Cerebellar cortex (tissue), 1 donor: Measurements from ENCODE around the gene VPS26B.
"Not testable (repeated sequence)": the region's sequence is repeated elsewhere in the genome, so short reads cannot be mapped to it uniquely, and the experiment has no call there.

ENCODE experiments used
- DNase-seq: peaks from one replicate; pipeline ENCODE4 v3.0.0-alpha.2; 2015; ENCODE audit warnings: low spot score

The VPS26B gene

DNA sequence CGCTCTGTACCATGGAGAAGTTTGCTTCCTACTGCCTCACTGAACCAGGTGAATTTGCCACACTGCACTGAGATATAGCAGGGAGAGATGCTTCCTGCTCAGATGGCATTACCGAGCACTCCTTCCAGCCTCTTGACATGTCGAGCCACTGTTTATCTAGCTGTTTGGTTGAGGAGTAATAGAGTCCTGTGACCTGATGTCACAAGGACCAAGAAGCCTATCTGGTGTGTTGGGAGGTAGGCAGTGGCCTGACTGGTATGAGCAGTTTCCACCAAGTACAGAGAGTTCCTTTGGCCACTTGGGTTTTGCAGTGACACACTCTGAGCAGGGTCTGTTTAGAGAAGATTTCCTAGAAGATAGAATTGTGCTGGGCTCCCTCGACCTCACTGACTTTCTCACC is 34.1 kb downstream of the VPS26B start:
- DNase-seq, result no peak

DNA sequence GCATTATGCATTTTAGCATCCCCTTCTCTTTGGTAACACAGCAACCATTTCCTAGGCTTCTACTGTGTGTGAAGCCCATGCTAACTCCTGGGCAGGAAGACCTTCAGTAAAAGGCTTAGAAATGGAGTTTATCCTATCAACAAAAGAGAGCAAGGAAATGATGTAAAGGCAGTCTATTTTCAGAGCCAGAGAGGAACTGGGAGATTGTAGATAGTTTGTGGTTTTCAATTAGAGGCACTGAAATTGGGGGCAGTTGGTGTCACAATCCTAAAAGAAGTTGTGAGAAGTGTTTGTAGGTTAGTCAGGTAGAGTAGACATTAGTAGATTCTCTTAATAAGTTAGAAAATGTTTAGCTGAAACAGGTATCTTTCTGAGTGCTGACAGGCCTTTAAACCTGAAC is 36.0 kb downstream of the VPS26B start:
- no peak for DNase-seq

DNA sequence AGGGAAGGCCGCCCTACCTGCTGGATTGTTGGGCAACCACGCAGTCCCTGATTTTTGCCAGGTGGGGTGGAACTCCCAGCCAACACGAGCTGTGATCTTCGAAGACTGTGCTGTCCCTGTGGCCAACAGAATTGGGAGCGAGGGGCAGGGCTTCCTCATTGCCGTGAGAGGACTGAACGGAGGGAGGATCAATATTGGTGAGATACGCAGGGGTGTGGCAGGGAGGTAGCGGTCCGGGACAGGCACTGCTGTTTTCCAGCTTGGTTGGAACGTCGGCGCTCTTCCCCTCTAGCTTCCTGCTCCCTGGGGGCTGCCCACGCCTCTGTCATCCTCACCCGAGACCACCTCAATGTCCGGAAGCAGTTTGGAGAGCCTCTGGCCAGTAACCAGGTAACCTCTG is 36.5 kb downstream of the VPS26B start:
- DNase-seq, result no peak

DNA sequence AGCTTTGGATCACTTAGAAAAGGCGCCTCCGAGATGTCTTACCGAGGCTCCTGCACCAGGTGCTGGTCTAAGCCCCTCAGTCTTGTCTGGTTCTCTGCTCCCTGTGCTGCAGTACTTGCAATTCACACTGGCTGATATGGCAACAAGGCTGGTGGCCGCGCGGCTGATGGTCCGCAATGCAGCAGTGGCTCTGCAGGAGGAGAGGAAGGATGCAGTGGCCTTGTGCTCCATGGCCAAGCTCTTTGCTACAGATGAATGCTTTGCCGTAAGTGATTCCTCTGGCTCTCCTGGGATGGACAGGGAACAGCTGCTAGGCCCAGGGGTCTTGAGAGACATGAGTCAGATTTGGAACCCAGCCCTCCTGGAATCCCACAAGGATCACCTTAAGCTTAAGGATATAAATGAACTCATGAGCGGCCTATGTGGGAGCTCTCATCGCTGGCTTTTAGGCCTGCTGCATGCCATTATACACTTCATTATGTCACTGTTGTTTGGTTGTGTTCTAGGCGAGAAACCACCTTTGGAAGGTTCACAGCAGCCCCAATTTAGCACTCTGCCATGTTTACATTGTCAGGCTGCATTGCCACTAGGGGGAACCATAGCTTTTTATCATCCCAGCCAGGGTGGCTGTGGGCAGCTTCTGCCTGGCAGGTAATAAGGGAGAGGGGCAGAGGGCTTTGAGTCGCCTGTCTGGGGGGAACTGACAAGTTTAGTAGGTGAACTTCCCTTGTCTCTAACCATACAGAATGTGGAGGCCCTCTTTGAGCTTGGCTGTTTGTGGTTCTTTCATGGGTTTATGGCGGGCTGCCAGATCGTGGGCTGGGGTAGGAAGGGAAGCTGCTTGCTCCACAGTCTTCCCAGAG is 37.4 kb downstream of the VPS26B start:
- no peak for DNase-seq

DNA sequence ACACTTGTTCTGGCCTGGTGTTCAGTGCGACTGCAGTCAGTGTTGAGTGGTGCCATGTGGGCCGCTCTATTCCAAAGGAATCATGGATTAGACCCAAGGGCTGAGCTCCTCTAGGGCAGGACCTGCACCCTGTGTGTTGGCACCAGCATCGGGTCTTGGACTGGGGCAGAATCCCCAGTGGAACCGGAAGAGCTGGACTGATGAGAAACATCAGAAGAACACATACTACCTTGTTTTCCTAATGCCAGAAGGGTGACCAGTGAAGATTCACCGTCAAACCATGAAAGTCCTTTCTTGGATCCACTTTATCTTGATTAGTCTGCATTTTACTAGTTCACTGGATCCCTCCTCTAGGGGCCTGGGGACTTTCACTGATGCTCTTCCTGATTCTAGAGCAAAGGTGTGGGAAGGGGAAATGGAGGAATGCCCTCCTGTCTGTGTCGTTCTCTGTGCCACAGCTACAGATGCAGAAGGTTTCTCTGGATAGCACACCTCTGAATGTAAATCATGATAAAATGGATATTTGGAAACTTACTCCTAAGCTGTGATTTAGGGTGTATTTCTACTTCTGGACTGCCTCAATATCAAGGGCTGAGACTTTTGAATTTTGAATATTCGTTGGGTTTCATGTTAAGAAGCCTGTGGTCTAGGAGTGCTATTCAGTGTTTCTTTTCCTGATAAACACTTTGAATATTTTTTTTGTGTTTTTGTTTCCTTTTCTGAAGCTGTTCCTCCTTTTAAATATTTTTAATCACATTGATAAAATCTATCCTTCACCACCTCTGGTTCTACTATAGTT is 40.7 kb downstream of the VPS26B start:
- DNase-seq, result no peak

DNA sequence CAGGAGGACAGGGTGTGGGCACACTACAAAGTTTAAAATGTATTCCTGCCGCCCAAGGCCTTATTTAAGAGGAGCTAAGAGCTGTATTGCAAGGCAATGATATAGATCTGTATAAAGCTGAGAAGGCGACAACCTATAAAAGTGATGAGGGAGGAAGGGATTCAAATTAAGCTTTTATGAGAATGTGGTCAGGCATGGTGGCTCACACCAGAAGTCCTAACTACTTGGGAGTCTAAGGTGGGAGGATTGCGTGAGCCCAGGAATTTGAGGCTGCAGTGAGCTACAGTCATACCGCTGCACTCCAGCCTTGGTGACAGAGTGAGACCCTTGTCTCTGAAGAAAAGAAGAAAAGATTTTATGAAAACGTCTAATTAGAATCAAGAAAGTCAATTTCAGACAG is 42.0 kb downstream of the VPS26B start:
- no peak for DNase-seq

DNA sequence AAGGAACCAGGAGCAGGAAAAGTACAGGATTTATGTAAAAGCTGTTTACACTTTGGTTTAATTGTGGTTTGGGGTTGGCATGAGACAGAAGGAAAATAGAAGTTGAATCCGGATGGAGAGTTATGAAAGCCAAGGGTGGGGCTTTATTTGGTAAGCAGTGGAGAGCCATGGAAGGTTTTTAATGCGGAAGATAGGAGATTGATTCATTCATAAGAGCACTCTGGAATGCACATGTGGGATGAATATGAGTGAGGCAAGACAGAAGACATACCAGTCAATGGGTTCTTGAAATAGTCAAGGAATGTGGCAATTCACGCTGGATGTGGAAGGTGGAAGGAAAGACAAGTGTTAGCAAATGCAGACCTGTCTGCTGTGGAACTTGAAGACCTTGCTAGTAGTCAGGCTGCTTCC is 42.4 kb downstream of the VPS26B start:
- no peak for DNase-seq

DNA sequence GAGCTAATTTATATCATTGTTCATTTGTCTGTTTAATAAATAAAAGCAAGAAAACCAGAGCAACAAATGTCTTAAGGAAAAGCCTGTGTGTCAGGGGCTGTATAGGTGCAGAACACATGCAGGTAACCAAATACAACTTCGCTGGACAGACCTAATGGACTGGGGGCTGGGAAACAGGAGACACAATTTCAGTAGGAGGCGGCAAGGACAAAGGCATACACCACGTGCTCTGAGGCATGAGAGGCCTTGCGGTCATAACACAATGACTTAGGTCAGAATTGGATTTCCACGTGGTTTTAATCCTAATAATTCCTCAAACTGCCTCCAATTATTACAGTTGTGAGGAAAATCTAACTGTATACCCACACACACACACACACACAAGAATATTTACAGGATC is 43.0 kb downstream of the VPS26B start:
- DNase-seq, result no peak

DNA sequence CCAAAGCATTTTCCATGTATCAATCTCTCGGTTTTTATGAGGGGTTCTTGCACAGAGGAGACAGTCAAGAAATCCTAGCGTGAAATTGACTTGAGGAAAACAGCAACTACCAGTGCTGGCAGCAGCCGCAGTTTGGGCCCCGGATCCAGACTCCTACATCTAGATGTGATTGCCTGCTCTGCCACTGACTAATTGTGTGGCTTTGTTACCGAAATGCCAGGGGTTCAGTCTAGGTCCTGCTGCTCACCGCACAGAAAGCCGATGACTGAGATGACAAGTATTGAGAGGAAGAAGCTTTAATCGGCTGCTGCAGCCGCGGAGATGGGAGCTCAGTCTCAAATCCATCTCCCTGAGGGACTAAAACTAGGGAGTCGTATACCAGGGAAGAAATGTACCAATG is 43.5 kb downstream of the VPS26B start:
- DNase-seq, result no peak

DNA sequence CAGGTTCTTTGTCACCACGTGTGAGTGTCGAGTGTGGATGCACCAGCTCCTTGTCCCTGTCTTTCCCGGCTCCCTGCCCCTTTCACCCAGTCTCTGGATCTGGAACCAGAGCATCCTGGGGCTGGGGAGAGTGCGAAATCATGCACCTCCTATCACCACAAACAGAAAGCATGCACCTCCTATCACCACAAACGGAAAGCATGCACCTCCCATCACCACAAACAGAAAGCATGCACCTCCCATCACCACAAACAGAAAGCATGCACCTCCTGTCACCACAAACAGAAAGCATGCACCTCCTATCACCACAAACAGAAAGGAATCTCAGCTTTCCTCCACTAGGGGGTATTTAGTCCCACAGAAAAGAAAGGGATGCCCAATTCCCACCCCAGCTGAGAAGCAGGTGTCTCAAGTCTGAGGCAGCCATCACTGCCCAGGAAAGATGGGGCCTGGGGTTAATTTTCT is 45.8 kb downstream of the VPS26B start:
- DNase-seq, result peak; percentile 29

DNA sequence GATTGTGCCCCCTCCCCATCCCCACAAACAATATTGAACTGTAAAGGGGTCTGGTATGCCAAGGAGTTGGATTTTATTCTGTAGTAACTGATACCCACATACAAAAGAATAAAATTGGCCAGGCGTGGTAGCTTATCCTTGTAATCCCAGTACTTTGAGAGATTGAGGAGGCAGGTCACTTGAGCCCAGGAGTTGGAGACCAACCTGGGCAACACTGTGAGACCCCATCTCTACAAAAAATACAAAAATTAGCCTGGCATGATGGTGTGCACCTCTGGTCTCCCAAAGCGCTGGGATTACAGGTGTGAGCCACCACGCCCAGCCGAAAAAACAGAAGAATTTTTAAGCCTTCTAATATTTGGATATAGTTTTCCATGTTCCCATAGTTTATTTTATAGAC is 47.5 kb downstream of the VPS26B start:
- DNase-seq, result no peak

DNA sequence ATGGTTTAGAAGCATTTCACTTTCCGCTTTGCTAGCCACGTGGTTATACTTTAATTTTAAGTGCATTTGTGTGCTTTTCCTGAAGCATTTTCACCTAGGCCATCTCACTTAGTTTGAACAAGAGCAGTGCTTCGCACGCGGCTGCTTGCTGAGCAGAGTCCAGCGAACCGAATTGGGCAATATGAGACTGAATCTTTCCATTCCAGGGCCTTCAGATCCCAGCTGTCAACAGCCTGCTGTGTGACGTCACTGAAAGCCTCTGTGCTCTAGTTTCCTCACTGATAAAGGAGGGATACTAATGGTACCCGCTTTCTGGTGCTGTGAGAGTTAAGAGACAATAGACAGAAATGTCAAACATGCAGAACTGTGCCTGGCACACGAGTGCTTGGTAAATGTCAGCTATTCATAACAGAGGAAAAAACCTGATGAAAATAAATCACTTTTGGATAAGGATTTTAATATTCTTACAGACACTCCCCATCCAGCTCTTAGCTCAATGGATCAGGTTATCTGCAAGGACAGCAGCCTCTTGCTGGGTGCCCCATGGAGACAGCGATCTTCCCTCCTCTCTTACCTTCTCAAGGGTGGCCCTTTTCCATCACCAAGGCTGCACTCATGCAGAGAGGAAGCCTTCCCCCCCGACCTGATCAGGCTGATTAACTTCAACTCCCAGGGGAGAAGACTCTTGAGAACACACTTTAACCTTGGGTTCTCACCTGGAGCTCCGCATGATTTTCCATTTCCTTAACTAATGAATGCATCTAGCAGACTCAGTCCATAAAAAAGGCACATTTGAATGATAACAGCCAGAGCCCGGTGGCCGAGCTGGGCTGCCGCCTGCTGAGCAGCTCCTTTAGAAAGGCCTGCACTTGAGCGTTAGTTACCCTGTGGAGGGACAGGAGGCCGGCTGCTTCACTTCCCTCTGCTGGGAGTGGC is 48.2 kb downstream of the VPS26B start:
- DNase-seq, result no peak

DNA sequence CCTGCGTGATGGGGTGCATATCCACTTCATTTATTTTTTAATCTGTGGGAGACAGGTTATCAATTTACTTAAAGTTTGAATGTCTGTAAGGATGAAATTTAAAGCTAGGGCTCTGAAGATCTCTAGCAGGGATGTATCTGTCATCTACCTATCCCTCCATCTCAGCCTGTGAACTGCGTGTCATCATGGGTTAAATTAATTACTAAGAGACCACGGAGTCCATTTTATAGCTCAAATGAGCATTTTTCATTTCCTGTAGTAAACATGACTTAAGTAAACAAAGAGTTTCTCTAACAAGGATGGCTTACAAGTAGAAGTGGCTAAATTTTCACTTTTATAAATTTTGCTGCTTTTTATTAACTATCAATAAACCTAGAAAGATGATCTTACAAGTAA is 48.8 kb downstream of the VPS26B start:
- DNase-seq, result no peak

DNA sequence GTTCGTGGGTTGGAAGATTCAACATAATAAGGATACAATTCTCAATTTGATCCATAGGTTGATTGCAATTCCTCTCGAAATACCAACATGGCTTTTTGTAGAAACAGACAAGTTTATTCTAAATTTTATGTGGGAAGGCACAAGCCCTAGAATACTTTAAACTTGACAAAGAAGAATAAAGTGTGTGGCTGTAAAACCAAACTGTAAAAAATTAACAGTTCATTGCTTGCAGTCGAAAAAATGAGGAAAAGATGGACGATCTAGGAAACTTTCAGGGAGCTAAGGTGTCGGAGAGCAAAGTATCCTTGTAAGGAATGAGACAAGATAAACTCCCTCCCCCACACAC is 50.7 kb downstream of the VPS26B start:
- DNase-seq, result no peak

DNA sequence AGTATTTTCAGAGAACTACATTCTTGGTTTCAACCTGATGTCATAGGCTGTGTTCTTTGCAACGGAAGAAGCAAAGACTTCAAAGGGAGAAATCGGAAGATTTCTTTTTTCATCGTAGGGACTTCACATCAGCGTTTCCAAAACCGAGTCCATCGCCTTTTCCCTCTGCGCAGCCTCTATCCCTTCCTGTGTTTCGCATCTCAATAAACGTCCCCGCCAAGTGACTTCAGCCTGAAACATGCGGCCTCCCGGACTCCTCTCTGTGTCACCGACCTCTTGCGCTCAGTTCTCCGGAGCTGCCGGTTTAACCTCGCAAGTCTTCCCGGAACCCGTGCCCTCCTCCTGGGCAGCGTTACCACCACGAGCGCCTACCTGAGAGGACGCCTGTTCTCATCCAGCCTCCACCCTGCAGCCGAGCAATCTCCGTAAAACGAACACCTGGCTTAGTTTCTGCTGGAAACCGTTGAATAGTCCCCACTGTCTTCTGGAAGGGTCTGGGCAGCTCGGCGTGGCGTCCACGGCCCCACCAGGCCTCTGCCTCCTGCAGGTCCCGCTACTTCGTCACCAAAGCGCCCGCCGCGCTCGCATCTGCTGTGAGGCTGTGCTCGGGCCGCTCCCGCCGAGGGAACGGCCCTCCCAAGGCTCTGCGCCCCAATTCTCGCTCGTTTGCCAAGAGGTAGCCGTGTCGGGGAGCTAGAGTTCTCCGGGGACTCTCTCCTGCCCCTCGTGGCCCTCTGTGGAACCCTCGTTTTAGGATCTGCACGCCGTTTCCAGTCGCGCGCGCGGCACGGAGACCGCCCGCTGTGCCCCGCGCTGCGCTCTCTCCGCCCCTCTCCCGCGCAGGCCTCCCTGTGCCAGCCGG is 51.3 kb downstream of the VPS26B start, which contains the start of gene GLB1L3:
Gene GLB1L3 (plus strand): TSS at position 846 of the 862 bp plus-strand sequence. CDS start 362 bp downstream, outside the sequence.
- peak; percentile 74 for DNase-seq

DNA sequence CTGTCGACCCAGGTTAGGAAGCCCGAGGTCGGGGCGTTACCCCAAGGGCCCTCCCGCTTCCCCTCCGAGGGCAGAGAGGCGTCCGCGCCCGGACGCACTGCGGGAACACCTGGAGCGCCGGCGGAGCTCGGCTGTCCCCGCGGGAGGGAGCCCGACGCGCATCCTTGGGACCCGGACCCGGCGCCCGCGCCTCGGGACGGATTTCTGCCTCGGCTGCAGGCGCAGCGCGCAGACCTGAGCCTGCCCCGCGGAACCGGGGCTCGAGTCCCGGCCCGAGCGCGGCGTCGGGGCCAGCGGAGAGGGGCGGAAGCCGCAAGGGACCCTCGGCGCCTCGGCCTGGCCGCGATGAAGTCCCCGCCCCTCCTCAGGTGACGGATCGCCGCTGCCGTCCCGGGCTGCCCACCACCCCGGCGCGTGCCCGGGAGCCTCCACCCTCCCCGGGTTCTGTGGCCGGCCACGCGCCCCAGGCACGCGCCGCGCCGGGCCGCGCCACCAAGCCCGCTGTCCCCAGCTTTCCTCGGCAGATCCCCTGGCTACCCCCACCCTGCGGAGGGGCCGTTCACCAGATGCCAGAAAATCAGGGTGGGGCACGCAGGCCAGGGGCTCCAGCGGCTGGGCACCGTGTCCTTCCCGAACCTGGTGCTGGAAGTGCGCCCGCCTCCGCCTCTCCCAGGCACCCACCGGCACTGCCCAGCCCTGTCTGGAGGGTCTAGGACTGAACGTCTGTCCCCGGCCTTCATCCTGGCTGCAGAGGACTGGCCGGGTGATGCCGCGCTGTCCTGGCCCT is 52.1 kb downstream of the VPS26B start:
- peak; percentile 23 for DNase-seq

DNA sequence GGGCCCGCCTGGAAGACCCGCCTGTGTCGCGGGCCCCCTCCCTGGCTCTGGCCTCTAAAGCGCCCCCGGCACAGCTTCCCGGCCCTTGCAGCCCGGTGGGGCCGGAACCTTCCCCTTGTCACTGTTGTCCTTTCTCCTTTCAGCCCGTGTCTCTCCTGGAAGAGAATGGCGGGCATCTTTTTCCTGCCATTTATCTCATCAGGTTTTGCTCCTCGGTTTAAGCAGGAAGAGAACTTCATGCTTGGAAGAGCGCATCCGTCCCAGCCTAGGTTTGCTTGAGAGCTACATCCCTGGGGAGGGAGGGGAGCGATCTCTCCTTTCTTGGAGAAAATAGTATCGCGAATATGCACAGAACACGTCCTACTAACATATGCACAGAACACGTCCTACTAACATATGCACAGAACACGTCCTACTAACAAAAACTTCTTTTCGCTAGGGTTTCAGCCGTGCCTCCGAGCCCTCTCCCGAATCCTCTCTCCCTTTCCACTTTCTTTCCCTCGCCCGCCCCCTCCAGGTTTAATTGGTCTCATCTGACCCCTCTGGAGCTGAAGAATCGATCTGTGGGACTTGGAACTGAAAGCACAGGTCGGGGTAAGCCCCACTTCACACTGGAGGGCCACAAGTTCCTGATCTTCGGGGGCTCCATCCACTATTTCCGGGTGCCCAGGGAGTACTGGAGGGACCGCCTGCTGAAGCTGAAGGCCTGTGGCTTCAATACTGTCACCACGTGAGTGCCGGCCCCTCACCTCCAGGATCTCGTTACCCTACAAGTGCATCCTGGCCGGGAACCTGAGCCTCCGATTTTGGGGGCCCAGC is 52.9 kb downstream of the VPS26B start:
- DNase-seq, result peak; percentile 27

DNA sequence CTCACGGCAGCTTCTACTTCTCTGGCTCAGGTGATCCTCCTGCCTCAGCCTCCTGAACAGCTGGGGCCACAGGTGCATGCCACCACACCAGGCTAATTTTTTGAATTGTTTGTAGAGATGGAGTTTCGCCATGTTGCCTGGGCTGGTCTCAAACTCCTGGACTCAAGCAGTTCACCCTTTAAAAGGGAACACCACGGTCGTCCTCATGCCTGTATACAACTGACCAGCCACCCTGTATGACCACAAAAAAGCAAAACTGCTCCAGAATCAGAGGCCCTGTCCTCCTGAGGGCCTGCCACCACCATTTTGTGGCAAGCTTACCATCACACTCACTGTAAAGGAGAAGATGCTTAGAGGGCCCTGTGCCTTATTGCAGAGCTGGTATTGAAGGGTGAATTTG is 53.9 kb downstream of the VPS26B start:
- DNase-seq, result no peak

DNA sequence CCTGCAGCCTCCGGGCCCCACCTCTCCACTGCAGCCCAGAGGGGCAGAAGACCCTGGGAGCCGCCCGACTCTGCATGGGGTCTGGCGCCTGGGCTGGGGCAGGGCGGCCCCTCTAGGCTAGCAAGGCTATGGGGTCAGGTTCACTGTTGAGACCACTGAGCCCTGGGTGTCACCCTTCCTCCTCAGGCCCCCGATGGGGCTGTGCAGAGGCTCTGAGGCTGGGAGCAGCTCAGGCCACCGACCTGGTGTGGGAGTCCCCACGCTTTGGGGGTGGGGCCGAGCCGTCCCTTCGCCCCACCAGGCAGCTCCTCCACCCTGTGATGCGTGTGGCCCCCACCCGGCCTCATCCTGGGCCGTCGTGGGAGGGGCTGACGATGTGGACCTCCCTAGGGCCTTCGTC is 57.2 kb downstream of the VPS26B start:
- DNase-seq, result not testable (repeated sequence)
